GM12892 (cell line): ENCODE results near the gene SAMD13.

Experiments
- DNase-seq: peaks from one replicate; pipeline ENCODE4 v3.0.0; 2011; ENCODE audit not compliant: insufficient read length
- FAIRE-seq: peaks from 2 replicates; lab custom pipeline; 2011; peaks lifted over from hg19 to GRCh38; lab: Jason Lieb, UNC
- POLR2A ChIP-seq: IDR thresholded peaks from 2 replicates; pipeline ENCODE4 v1.6.1; 2011; ENCODE audit warnings: low read depth, low read length, control low read depth
- POLR2AphosphoS5 ChIP-seq: IDR thresholded peaks from 2 replicates; pipeline ENCODE4 v1.6.1; 2011; ENCODE audit warnings: low read depth, low read length, control low read depth
- TAF1 ChIP-seq: IDR thresholded peaks from 2 replicates; pipeline ENCODE4 v1.6.1; 2011; ENCODE audit warnings: low read depth, mild to moderate bottlenecking, control low read depth, low read length, borderline replicate concordance

SAMD13 gene

GRCh38 chr1:84327830-84328229 is 26.3 kb downstream of the SAMD13 start:
- FAIRE-seq (no peak), DNase-seq (no peak)
- no peak for TF ChIP-seq TAF1
- no peak for TF ChIP-seq POLR2A
- TF ChIP-seq POLR2AphosphoS5, result no peak

- TF ChIP-seq POLR2AphosphoS5 (no peak), TAF1 (no peak), POLR2A (no peak)
- no peak for FAIRE-seq
These were observed 28.8 kb downstream of the SAMD13 start for GRCh38 chr1:84330125-84330984.

DNA sequence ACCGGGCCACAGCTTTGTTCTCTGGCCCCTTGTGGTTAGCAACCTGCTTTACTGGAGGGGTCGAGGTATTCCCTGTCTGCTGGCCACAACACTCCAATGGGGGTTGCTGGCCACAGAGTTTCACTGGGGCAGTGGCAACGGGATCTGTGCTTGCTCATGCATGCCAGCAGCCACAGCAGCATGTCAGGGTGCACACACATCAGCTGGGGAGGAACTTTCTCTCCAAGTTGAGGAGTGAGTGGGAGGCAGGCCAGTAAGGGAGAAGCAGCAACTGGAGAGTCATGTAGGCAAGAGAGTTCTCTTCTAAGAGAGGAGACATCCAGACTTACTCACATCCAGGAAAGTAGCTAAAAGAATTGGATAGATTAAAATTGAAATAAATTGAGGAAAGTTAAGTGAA is 38.0 kb downstream of the SAMD13 start:
- DNase-seq (no peak), FAIRE-seq (no peak)
- TF ChIP-seq POLR2A, result no peak
- no peak for TF ChIP-seq TAF1
- no peak for TF ChIP-seq POLR2AphosphoS5

More at GRCh38 chr1:84330125-84330984, 28.8 kb downstream of the SAMD13 start:
- no peak for DNase-seq

DNA sequence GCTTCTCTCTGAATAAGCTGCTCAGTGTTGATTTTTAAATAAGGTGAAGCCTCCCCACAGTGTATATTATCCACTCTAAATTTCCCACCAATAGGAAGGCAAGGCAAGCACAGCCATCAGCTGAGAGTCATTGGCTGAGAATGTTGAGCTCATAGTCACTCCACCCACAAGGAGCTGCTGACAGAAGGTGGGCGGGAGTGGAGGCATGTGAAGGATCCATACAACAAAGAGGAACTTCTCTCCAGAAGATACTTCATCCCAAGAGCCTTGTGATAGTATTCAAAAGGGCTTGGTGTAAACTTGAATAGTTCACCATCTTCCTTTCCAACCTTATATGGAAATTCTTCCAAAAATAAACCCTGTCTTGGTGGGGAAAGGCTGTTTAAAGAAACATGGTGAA is 42.8 kb downstream of the SAMD13 start:
- FAIRE-seq, result no peak
- DNase-seq, result no peak
- no peak for TF ChIP-seq TAF1
- no peak for TF ChIP-seq POLR2AphosphoS5
- no peak for TF ChIP-seq POLR2A

DNA sequence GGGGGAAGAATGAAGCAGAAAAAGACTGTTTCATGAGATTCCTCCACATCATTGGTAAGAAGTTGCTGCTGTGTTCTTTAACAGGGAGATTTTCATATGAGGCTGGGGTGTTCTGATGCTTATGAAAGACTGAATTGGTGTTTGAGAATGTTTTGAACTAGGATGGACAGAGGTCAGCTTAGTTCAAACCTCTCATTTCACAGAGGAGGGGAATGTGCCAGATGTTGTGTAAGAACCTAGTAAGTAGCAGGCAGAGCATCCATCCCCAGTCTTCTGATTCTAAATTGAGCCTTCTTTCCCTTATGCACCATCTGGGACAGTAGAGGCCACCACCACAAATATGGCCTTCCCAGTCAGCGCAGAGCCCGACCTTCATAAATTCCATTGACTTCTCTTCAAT is 43.7 kb downstream of the SAMD13 start:
- no peak for FAIRE-seq
- DNase-seq, result no peak
- TF ChIP-seq TAF1 (no peak), POLR2A (no peak), POLR2AphosphoS5 (no peak)

DNA sequence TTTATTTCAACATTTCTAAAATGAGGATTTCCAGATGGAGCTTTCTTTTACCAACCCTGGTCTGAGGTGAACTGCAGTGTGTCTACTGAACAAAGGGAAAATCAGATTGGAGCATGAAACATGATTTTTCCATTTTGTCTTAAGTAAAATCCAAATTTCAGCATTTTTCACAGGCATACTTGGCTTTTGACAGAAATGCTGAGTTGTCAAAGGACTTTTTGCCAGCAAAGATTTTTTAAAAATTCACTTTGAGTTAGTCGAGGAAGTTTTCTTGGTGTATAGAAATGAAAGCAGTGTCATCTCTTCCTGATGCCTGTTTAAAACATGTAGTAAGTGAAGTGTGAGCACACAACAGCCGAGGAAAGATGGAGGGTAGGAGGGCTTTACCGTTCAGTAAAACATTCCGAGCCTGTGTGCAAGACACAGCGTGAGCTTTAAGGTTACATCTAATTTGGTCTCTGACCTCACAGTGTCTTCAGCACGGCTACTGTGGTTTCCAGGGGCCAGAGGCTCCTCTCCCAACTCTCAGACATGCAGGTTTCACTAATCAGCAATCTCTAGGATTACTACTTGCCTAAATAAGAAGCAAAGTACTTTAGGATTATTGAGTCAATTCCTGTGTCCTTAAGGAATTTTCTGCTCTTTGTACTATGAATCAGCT is 45.9 kb downstream of the SAMD13 start:
- no peak for TF ChIP-seq TAF1
- no peak for TF ChIP-seq POLR2A
- no peak for TF ChIP-seq POLR2AphosphoS5
- DNase-seq (no peak), FAIRE-seq (no peak)

- DNase-seq (no peak), FAIRE-seq (no peak)
- TF ChIP-seq TAF1, result no peak
- no peak for TF ChIP-seq POLR2AphosphoS5
- TF ChIP-seq POLR2A, result no peak
These were observed 46.5 kb downstream of the SAMD13 start for GRCh38 chr1:84347932-84348555.

- no peak for FAIRE-seq
- TF ChIP-seq POLR2AphosphoS5 (no peak), POLR2A (no peak), TAF1 (no peak)
- no peak for DNase-seq
These were observed 47.3 kb downstream of the SAMD13 start for GRCh38 chr1:84348759-84349158.

DNA sequence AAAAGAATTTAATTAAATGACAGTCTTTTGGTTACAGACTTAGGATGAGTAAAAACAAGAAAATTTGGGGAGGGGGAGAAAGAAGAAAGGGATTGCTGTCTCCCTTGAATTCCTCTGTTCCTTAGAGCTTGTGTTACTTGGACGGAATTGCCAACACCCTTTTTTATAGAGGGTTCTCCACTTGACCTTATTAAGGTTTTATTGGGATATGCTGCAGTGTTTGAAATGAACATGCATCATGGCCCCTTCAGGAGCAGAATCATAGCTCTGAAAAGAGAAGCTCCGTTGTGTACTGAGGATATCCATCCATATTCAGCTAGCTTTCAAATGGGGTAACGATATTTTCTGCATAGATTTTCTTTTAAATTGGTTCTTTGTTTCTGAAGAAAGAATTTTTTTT is 48.6 kb downstream of the SAMD13 start:
- FAIRE-seq (no peak), DNase-seq (no peak)
- no peak for TF ChIP-seq POLR2A
- no peak for TF ChIP-seq POLR2AphosphoS5
- TF ChIP-seq TAF1, result no peak

DNA sequence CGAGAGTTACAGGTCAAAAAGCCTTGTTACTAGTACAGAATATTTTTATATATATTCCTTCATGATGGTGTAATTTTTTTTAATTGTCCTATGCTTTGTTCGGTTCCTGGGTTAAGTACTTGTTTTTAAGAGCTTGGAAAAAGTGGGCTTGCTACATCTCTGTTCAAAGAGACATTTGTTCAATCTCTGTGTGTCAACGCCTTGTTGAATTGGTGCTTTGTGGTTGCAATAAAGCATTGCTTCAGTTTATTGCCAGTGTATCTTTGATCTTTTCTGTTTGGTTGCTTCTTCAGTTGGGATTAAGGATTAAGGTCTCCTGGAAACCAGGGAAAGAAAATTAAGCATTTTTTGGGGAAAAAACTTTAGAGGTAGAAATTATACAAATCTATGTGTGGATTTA is 49.0 kb downstream of the SAMD13 start:
- FAIRE-seq (no peak), DNase-seq (no peak)
- no peak for TF ChIP-seq POLR2AphosphoS5
- TF ChIP-seq POLR2A, result no peak
- no peak for TF ChIP-seq TAF1

DNA sequence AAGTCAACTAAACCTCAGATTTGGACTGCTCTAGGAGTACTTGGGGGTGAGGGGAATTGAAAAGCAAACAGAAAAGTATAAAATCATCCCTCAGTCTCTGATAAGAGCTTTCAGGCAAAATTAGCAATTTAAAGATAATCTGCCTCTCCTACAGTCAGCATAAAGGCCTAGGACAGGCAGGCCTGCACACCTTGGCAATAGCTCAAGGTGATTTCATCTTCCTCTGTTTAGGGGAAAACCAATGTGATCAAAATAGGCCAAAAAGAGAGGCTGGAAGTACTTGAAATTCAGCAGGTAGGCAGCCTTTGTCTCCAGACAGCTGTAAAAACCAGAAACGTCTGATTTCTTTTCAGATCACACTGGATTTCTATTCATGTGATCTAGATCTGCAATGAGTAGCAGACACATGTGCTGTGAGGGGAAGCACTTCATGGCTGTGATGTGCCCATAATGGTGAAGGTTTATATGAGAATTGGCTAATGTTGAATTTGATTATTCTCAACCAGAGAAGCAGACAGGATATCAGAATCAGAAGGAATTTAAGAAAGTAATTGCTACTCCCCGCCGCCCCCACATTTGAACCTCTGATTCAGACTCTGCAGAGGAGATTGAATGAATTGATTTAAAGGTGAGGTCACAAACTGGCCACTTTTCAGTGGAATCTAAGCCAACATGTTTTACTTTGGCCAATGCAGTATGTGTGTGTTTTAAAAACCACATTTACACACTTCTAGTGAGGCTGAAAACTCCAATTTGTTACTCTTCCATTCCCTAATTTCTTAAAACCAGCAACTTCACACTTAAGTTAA is 51.0 kb downstream of the SAMD13 start:
- no peak for TF ChIP-seq POLR2AphosphoS5
- TF ChIP-seq POLR2A, result no peak
- TF ChIP-seq TAF1, result no peak
- FAIRE-seq, result no peak
- DNase-seq, result no peak
